Ishikawa (cell line): ENCODE measurements around the gene PRKCZ.

Source experiments
- CREB1 ChIP-seq: IDR thresholded peaks from 2 replicates; pipeline ENCODE4 v1.6.1; 2012; ENCODE audit warnings: low read depth
- EGR1 ChIP-seq: IDR thresholded peaks from 2 replicates; pipeline ENCODE4 v1.6.1; 2012
- EP300 ChIP-seq: IDR thresholded peaks from 2 replicates; pipeline ENCODE4 v1.6.1; 2012; ENCODE audit warnings: borderline replicate concordance
- RAD21 ChIP-seq: IDR thresholded peaks from 2 replicates; pipeline ENCODE4 v1.6.1; 2012; ENCODE audit warnings: low read depth
- TAF1 ChIP-seq: IDR thresholded peaks from 2 replicates; pipeline ENCODE4 v1.6.1; 2012; ENCODE audit warnings: low read depth, mild to moderate bottlenecking
- YY1 ChIP-seq: IDR thresholded peaks from 2 replicates; pipeline ENCODE4 v1.6.1; 2012; ENCODE audit warnings: low read depth
- TF ChIP-seq, protein P1 (sequence below): IDR thresholded peaks from 2 replicates; pipeline ENCODE4 v1.6.1; 2012

DNA sequence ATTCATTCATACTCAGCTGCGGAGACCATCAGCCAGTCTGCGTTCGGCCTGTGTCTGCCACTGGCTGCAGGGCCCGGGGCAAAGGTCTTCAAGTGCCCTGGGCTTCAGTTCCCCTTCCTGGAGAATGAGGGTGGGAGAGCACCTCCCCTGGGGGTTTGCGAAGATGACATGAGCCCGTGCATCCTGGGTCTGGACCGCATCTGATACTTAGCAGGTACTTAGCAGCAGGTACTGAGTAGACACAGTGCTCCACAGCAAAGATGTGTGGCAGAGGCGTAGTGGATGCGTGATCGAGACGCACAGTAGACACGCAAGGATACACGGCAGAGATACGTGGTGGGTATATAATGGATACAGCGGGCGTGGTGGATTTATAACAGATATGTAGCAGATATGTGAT is 51.3 kb downstream of the PRKCZ start:
- TF ChIP-seq, protein P1, sequence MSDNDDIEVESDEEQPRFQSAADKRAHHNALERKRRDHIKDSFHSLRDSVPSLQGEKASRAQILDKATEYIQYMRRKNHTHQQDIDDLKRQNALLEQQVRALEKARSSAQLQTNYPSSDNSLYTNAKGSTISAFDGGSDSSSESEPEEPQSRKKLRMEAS, result no peak
- TF ChIP-seq YY1 (no peak), CREB1 (no peak), EP300 (no peak), EGR1 (no peak), RAD21 (no peak), TAF1 (no peak)
